ENCODE results near the gene PHACTR3. TPM values are rescaled to one million over a fixed set of nuclear protein-coding genes. Genes with fewer than 3 reads are reported as not detected.

The PHACTR3 gene
- total RNA-seq, 1 experiment from 2014 or later = 0.12 TPM

- DNase-seq (ENCODE audit: low read depth) = no peak
Observed at GRCh38 chr20:59790346-59790745, 186.0 kb downstream of the PHACTR3 start.

DNA sequence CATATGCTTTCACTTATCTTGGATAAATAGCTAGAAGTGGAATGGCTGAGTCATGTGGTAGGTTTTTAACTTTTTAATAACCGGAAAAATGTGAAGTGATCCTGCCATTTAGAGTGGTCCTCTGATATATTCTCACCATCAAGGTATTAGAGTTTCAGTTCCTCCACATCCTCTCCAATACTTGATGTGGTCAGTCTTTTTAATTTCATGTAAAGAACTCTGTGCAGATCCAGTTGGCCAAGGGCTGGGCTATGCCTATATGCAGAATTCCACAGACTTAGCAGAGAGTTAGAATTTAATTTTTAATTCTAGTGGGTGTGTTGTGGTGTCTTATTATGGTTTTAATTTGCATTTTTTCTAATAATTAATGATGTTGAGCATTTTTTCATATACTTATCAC is 188.0 kb downstream of the PHACTR3 start:
- no peak for DNase-seq (ENCODE audit: low read depth)

DNA sequence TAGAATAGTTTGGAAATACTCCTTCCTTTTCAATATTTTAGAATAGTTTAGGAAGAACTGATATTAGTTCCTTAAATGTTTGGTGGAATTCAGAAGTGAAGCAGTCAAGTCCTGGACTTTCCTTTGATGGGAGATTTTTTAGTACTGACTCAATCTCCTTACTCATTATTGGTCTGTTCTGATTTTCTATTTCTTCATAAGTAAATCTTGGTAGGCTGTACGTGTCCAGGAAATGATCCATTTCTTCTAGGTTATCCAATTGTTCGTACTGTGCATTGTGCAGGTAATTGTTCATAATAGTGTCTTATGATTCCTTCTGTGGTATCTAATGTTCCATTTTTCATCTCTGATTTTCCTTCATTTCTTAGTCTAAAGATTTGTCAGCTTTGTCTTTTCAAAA is 190.2 kb downstream of the PHACTR3 start:
- no peak for DNase-seq (ENCODE audit: low read depth)

DNA sequence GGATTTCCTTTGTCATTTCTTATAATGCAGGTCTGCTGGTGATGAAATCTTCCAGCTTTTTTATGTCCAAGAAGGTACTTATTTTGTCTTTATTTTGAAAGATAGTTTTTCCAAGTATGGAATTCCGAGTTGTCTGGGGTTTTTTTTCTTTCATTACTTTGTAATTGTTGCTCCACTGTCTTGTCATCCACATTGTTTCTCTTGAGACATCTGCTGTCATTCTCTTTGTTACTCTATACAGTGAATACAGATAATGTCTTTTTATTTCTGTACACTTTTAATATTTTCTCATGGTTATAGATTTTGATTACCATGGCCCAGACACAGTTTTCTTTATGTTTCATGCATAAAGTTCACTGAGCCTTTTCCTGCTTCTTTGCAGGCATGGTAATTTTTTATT is 196.0 kb downstream of the PHACTR3 start:
- no peak for DNase-seq (ENCODE audit: low read depth)

DNA sequence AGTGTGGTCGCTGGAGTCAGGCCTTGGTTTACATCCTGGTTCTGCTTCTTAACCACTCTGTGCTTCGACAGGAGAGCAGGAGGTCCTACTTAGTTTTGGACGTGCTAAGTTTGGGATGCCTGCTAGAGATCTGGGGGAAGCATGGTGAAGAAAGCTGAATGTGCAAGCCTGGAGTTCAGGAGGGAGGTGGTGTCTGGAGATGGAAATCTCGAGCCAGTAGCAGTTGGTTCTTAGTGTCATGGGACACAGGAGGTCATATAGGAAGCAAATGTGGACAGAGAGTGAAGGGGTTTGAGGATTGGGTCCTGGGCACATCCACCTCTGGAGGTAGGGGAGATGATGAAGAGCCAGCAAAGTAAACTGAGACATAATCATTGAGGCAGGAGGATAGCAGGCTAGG is 197.7 kb downstream of the PHACTR3 start:
- DNase-seq (ENCODE audit: low read depth) = no peak

DNA sequence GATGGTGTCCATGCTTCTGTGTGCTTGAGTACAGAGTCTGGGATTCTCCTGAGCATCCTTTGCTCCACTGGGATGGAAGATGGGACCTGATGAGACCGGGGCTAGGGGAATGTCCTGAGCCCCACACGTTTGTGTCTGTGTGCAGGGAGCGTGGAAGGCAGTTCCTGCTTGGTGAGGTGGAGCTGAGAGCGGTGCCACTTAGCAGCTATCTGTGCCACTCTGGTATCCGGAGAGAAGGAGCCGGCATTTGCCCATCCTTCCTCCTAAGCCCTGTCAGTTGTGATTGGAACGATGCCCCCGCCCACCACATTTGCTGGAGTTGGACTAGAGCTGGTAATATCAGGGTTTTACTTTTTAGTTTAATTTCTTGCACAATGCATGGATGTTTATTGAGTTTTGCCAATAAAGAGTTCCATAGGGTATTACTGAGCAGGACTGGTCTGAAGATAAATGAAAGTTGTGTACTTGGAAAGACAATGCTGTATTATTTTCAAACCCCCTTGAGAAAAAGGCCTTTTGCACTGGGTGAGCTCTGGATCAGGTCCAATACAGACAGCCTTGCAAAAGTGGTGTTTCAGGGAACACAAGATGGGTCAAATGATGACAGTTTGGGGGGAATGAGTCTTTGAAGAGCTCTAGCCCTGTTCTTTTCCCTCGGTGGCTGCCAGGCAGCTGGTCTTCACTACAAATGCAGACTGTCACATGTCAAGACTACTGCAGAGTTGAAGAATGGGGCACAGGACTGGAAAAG is 198.3 kb downstream of the PHACTR3 start:
- no peak for DNase-seq (ENCODE audit: low read depth)

DNA sequence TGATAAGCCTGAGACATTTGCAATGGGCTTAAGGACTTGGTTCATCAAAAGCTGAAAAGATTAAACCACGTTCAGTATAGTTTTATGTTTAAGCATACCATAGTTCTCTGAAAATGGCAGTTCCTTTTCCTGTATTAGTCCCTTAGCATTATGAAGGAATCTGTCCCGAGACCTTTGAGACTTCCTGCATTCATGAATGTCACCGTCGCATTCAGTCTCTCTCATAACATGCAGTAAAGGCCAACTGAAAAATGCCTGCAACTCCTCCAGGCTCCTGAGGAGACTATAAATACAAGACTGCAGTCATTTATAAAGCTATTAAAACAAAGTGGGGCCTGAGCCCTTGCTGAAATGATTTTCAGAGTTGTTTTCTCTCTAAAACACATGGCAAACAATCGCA is 200.0 kb downstream of the PHACTR3 start:
- no peak for DNase-seq (ENCODE audit: low read depth)

- DNase-seq (ENCODE audit: low read depth) = no peak
Observed at GRCh38 chr20:59804871-59805665, 200.7 kb downstream of the PHACTR3 start.

DNA sequence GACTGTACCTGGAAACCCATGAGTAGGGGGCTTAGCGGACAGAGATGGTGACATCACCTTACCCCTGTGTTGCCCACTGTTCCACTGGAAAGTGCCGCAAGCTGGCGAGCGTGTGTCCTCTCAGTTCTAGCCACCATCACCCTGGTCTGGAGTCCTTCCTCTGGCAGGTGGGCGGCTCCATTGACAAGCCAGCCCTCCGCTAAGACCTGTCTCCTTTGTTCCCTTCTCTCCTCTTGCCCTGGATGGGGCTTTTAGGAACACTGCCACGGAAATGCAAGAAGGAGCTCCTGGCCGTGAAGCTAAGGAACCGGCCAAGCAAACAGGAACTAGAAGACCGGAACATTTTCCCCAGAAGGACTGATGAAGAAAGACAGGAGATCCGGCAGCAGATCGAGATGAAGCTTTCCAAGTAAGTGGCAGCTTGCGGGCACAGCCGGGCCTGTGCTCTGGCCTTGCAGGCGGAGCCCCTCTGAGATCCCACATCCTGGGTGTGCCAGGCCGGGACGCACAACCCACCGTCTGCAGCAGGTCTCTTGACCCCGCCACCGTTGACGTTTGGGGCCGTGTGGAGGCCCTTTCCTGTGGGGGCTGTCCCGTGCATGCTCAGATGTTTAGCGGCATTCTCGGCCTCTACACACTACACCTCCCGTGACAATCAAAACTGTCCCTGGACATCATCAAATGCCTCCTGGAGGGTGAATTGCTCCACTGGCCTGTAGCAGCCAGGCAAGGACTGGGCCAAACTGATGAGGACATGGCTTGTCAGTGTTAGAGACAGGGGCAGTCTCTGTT is 201.6 kb downstream of the PHACTR3 start:
- no peak for DNase-seq (ENCODE audit: low read depth)

- DNase-seq (ENCODE audit: low read depth) = no peak
Observed at GRCh38 chr20:59806578-59806975, 202.2 kb downstream of the PHACTR3 start.

DNA sequence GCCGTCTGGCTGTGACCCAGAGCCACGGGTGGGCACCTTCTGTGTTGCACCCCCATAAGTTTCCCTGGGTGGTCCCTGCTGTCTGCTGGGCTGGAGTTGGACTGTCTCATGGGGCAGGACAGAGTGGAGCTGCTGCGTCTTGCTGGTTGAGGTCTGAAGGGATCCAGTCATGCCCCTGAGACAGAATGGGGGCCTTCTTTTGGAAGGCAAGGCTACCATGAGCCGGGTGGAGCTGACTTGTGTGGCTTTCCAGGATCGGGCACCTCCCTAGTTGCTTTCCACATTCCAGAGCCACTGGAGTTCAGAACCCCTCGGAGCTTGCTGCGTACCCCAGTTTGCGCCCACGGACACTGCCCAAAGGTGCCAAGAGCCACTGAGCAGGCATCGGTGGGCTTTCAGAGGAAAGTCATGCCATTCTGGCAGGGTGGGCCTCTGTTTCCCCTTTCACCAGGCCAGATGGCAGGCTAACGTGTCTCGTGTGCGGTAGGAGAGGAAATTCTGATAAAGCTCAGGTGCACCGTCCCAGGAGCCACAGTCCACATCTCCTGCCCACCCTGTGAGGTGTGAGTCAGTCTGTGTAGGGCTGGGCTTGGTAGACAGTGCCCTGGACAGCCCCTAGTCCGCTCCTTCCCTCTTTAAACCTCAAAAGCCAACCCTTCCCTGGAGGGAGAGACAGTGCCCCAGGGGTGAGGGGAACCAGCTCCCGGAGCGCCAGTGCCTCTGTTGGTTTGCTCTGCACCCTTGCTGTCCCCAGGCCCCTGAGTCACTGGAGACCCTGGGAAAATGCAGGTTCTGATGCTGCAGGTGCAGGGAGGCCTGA is 203.8 kb downstream of the PHACTR3 start:
- no peak for DNase-seq (ENCODE audit: low read depth)

GRCh38 chr20:59808729-59809381 is 204.5 kb downstream of the PHACTR3 start:
- no peak for DNase-seq (ENCODE audit: low read depth)

DNA sequence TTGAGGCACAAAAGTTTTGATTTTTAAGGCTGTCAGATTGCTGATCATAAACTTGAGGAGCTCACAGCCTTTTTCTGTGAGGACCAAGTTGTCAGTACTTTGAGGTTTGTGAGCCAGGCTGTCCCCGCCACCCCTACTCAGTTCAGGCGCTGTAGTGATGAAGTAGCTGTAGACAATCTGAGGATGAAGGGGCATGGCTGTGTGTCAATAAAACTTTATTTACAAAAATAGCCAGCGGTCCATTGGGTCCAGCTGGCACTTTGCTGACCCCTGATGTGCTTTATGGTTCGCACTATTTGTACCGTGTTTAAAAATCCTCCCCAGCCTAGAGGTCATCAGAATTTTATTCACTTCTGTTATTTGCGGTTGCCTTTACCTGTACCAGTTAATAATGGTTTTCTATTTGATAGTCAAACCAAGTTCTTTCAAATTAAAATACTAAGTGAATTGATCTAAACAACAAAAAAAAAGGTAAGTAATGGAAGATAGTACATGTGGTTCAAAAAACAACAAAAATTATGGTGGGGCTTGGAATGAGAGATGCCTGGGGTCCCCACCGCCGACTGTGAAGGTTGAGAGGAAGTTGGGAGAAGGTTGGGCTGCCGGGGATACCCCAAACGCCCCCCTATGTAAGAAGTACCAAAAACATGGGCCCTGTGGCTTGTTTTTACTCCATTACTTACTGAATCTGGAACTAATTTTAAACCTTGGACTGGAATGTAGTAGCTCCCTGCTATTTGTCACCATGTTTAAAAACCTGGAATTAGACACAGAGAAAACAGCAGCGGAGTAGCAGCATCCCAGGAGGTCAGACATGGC is 205.5 kb downstream of the PHACTR3 start:
- no peak for DNase-seq (ENCODE audit: low read depth)

DNA sequence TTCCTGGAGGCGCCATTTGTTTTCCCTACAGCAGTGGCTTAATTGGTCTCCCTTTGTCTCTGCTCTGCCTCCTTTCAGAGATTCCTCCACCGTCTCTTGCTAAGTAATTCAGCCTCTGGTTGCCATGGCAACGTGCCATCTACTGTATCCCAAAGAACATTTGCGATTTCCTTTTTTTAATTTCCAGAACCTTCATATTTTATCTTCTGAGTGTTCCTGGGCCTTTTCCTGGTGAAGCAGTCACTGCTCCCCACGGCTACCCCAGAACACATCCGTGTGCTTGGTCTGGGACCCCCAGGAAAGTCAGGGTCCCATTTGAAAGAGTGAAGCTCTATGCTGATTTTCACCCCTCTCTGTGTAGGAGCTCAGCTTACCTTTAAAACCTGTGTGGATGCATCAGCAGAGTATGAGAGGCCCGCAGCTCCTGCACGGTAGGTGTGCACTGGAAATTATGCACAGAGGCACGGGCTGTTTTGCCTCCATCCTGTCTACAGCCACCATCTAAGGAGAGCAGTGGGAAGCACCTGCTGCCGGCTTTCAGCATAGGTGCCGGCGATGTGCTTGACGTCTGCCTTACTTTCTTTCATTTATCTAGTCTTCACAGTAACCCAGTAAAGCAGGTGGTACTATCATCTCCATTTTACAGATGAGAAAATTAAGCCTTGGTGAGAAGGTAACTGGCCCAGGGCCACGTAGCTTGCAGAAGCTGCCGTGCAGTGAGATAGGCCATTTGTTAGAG is 206.3 kb downstream of the PHACTR3 start:
- DNase-seq (ENCODE audit: low read depth) = no peak

GRCh38 chr20:59811681-59812171 is 207.4 kb downstream of the PHACTR3 start:
- no peak for DNase-seq (ENCODE audit: low read depth)

- no peak for DNase-seq (ENCODE audit: low read depth)
Observed at GRCh38 chr20:59812286-59813125, 208.2 kb downstream of the PHACTR3 start.

DNA sequence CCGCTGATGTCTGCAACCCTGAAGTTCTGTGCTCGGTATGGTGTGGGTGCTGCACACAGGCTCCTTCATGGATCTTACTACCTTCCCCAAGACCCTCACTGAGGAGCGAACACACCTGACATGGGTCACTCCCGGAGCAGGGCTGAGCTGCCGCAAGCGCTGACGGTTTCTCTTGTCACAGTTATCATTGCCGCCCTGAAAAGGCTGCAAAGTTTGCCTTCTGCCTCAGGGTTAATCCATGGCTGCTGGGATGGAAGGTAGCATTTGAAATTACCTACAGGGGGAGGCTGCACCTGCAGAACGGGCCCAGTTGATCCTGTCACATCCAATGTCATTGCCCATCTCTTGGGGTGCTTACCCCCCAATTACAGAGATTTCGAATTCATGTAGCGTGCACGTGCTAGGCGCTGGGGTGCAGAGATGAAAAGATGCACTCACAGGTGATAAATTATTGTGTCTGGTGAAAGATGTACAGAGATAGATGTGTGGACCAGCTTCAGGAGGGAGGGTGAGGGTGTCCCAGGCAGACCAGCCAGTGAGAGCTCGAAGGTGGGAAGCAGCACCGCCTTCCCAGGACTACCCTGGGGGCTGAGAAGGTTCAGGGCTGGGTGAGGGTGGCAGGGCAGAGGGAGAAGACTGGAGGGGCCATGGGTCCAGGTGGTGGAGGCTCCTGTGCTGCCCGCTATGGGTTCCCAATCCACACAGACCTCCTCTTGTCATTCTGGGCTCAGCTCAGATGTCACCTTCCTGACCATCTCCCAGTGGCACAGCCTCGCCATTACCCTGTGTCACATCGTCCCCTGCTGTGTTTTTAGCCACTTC is 209.0 kb downstream of the PHACTR3 start:
- DNase-seq (ENCODE audit: low read depth) = no peak
